HepG2 (cell line): ENCODE measurements around the gene RIPK3. TPM values are rescaled to one million over a fixed set of nuclear protein-coding genes. Genes with fewer than 3 reads are reported as not detected.

Experiments
- ATAC-seq: fragments of 200-7000 bp; cut with Tn5 transposase; 3 replicates; pipeline ENCODE4 v1.9.1; 2020; ENCODE audit warnings: mild to moderate bottlenecking, moderate library complexity
- BruUV-seq: library from RNA; stranded (reverse); fragments of 400-500 nt; replicated peaks from 2 replicates; lab custom pipeline; 2021; lab: Mats Ljungman, UMichigan
- CTCF ChIA-PET: fragments of 300-600 bp; formaldehyde crosslinking; extraction: SDS; loops from one replicate; lab custom pipeline; 2021; ENCODE audit warnings: low total read pairs, inconsistent platforms, low intra/inter-chr PET ratio; lab: Yijun Ruan, JAX
- POLR2A ChIA-PET: fragments of 350-600 bp; sonication (Branson Sonifier 250); formaldehyde crosslinking; loops from one replicate; lab custom pipeline; 2020; ENCODE audit warnings: antibody characterized with exemption, inconsistent platforms; lab: Yijun Ruan, JAX
- DNase-seq: peaks from one replicate; pipeline ENCODE4 v3.0.0-alpha.2; 2015; ENCODE audit warnings: low spot score
- FAIRE-seq: peaks from 3 replicates; lab custom pipeline; 2011; peaks lifted over from hg19 to GRCh38; lab: Jason Lieb, UNC
- H2AFZ ChIP-seq: one replicate; pipeline ENCODE4 v1.6.1; 2011; ENCODE audit warnings: low read length, inconsistent platforms
- H3K27ac ChIP-seq: fragments of 300-600 bp; 3 replicates; pipeline ENCODE4 v1.8.0; 2011; ENCODE audit warnings: mixed run types, mild to moderate bottlenecking, mixed read lengths, low read length, inconsistent platforms; ENCODE audit not compliant: insufficient read depth; ENCODE audit errors: extremely low read length
- H3K27me3 ChIP-seq, 2 experiments: fragments of 200-600 bp in 1 of 2; 2 replicates in 1 of 2; 3 replicates in 1 of 2; pipeline versions ENCODE4 v1.6.0 to v1.8.0; 2011; ENCODE audit warnings: low read length in 2 of 2, mild to moderate bottlenecking in 2 of 2, moderate library complexity in 2 of 2, inconsistent platforms in 1 of 2; ENCODE audit not compliant: insufficient read depth in 2 of 2, control insufficient read depth in 1 of 2
- H3K36me3 ChIP-seq, 2 experiments: fragments of 200-600 bp in 1 of 2; replicated peaks in 1 of 2; 2 replicates in 1 of 2; 3 replicates in 1 of 2; pipeline versions ENCODE4 v1.5.1 to v1.8.0; 2011; ENCODE audit warnings: low read length in 2 of 2, inconsistent platforms in 1 of 2; ENCODE audit not compliant: insufficient read depth in 2 of 2, control insufficient read depth in 1 of 2
- H3K4me1 ChIP-seq: 2 replicates; pipeline ENCODE4 v1.5.1; 2012; ENCODE audit warnings: low read length, inconsistent platforms; ENCODE audit not compliant: insufficient read depth
- H3K4me2 ChIP-seq: 2 replicates; pipeline ENCODE4 v1.6.0; 2011; ENCODE audit warnings: low read depth, low read length, inconsistent platforms
- H3K4me3 ChIP-seq, 3 experiments: fragments of 200-600 bp in 1 of 3; sonication (generic), shearing (Covaris generic) in 1 of 3; replicated peaks in 1 of 3; 2 replicates each; pipeline ENCODE4 v1.5.1; 2011 to 2016; ENCODE audit warnings: low read length in 3 of 3, inconsistent platforms in 2 of 3, low read depth in 2 of 3, mild to moderate bottlenecking in 2 of 3, control low read depth in 1 of 3, mixed read lengths in 1 of 3; ENCODE audit not compliant: insufficient read depth in 1 of 3
- H3K79me2 ChIP-seq: one replicate; pipeline ENCODE4 v1.6.1; 2011; ENCODE audit warnings: low read length, inconsistent platforms; ENCODE audit not compliant: insufficient read depth
- H3K9ac ChIP-seq: 2 replicates; pipeline ENCODE4 v1.6.0; 2011; ENCODE audit warnings: mild to moderate bottlenecking, low read depth, low read length, inconsistent platforms; ENCODE audit not compliant: insufficient read depth
- H3K9me3 ChIP-seq: 2 replicates; pipeline ENCODE4 v1.5.1; 2012; ENCODE audit warnings: mild to moderate bottlenecking, low read length
- H4K20me1 ChIP-seq: 2 replicates; pipeline ENCODE4 v1.6.0; 2011; ENCODE audit warnings: inconsistent platforms, mild to moderate bottlenecking, low read length, moderate library complexity; ENCODE audit not compliant: insufficient read depth
- EP300 ChIP-seq, 3 experiments: sonication (generic) in 1 of 3; formaldehyde crosslinking in 1 of 3; IDR thresholded peaks; 2 replicates each; pipeline versions ENCODE4 v1.5.1 to v1.6.1; 2011 to 2020; ENCODE audit warnings: low read depth in 2 of 3, low read length in 2 of 3, borderline replicate concordance in 1 of 3, improper control_type of control experiment in 1 of 3, mild to moderate bottlenecking in 1 of 3, missing genetic modification reagents in 1 of 3, moderate library complexity in 1 of 3
- ETV6 ChIP-seq: sonication (generic); formaldehyde crosslinking; conservative IDR thresholded peaks from 2 replicates; pipeline ENCODE4 v1.4.0; 2020; ENCODE audit warnings: missing genetic modification reagents
- HCFC1 ChIP-seq: fragments of 150-350 bp; IDR thresholded peaks from 2 replicates; pipeline ENCODE4 v1.6.1; 2014; ENCODE audit warnings: low read depth, low read length
- KLF11 ChIP-seq: IDR thresholded peaks from 2 replicates; pipeline ENCODE4 v1.6.1; 2016; ENCODE audit warnings: missing compliant biosample characterization
- MATR3 ChIP-seq: sonication (generic); formaldehyde crosslinking; IDR thresholded peaks from 2 replicates; pipeline ENCODE4 v1.4.0; 2020; ENCODE audit warnings: missing genetic modification reagents
- NFE2L2 ChIP-seq: fragments of 150-350 bp; IDR thresholded peaks from 2 replicates; pipeline ENCODE4 v1.6.1; 2014; ENCODE audit warnings: low read length
- PAF1 ChIP-seq: IDR thresholded peaks from 2 replicates; pipeline ENCODE4 v1.6.1; 2016; ENCODE audit warnings: missing genetic modification reagents, missing compliant biosample characterization
- PATZ1 ChIP-seq: sonication (generic); formaldehyde crosslinking; IDR thresholded peaks from 2 replicates; pipeline ENCODE4 v1.4.0; 2020; ENCODE audit warnings: missing genetic modification reagents
- PCBP2 ChIP-seq: fragments of 200-400 bp; formaldehyde crosslinking; optimal IDR thresholded peaks from 2 replicates; pipeline ENCODE3; 2018; ENCODE audit warnings: low read length, low read depth; ENCODE audit not compliant: poor library complexity, severe bottlenecking
- TBL1XR1 ChIP-seq: fragments of 150-350 bp; IDR thresholded peaks from 2 replicates; pipeline ENCODE4 v1.6.1; 2014; ENCODE audit warnings: borderline replicate concordance, low read length; ENCODE audit not compliant: partially characterized antibody
- ZBTB21 ChIP-seq: sonication (generic); formaldehyde crosslinking; IDR thresholded peaks from 2 replicates; pipeline ENCODE4 v1.4.0; 2020; ENCODE audit warnings: missing genetic modification reagents
- ZFAT ChIP-seq: sonication (generic); formaldehyde crosslinking; conservative IDR thresholded peaks from 2 replicates; pipeline ENCODE4 v1.8.1; 2023; ENCODE audit warnings: missing genetic modification reagents, inconsistent platforms
- ZFP36 ChIP-seq: fragments of 150-350 bp; IDR thresholded peaks from 2 replicates; pipeline ENCODE4 v1.6.1; 2018; ENCODE audit warnings: borderline replicate concordance, low read length, low read depth; ENCODE audit not compliant: partially characterized antibody
- ZKSCAN1 ChIP-seq: fragments of 150-350 bp; IDR thresholded peaks from 2 replicates; pipeline ENCODE4 v1.6.1; 2014; ENCODE audit warnings: low read length
- ZNF160 ChIP-seq: sonication (generic); formaldehyde crosslinking; IDR thresholded peaks from 2 replicates; pipeline ENCODE4 v1.8.0; 2022; ENCODE audit warnings: mild to moderate bottlenecking, inconsistent platforms, missing genetic modification reagents
- ZNF205 ChIP-seq: IDR thresholded peaks from 2 replicates; pipeline ENCODE4 v1.6.1; 2018; ENCODE audit warnings: missing biosample characterization, missing genetic modification reagents
- ZNF414 ChIP-seq: sonication (generic); formaldehyde crosslinking; IDR thresholded peaks from 2 replicates; pipeline ENCODE4 v1.5.0; 2020; ENCODE audit warnings: missing genetic modification reagents
- ZNF614 ChIP-seq: IDR thresholded peaks from 2 replicates; pipeline ENCODE4 v1.6.1; 2018; ENCODE audit warnings: missing biosample characterization, missing genetic modification reagents, inconsistent platforms, borderline replicate concordance
- ZNF879 ChIP-seq: sonication (generic); formaldehyde crosslinking; IDR thresholded peaks from 2 replicates; pipeline ENCODE4 v1.8.1; 2023; ENCODE audit warnings: missing genetic modification reagents
- WGBS: methylation state at CpG from one replicate; pipeline ENCODE4 v1.1.6; 2017; ENCODE audit warnings: low lambda C conversion rate; 5-methylcytosine and 5-hydroxymethylcytosine counted together
- in situ Hi-C: cut with HindIII; loops from 2 replicates; pipeline ENCODE4 v1.10.0; 2017; ENCODE audit warnings: low pct_unique_long_range_greater_than_20kb; ENCODE audit not compliant: extremely low pct_ligation_motif_present
- intact Hi-C: fragments of 100-400 bp; cut with micrococcal nuclease; formaldehyde crosslinking; loops from one replicate; pipeline ENCODE4 v1.10.0; 2022; ENCODE audit not compliant: unreplicated experiment
- polyA plus RNA-seq, 8 experiments: library from polyadenylated mRNA; depleted of rRNA in 3 of 8; stranded (reverse) in 7 of 8; unstranded in 1 of 8; fragments of >200 nt; fragmentation: Illumina TruSeq in 4 of 8; extraction: Trizol in 4 of 8; gene quantifications; 2 replicates each; pipeline versions ENCODE4 v1.2.1 to v1.2.3, GENCODE V29; 2011 to 2016; ENCODE audit warnings: low read depth in 4 of 8, missing spikeins in 1 of 8, mixed read lengths in 1 of 8; ENCODE audit not compliant: insufficient read depth in 1 of 8
- total RNA-seq, 5 experiments: library from RNA; depleted of rRNA; stranded (reverse); fragments of >200 nt; fragmentation: Illumina TruSeq; extraction: Trizol; gene quantifications; 2 replicates each; pipeline ENCODE4 v1.2.3, GENCODE V29; 2016; ENCODE audit warnings: low read depth in 1 of 5
- TF ChIP-seq, protein P1 (sequence below): sonication (generic); formaldehyde crosslinking; IDR thresholded peaks from 2 replicates; pipeline ENCODE4 v1.5.0; 2020; ENCODE audit warnings: missing genetic modification reagents

RIPK3 gene
- total and polyA plus RNA-seq, 2 of the 13 experiments (the other 11 are each of a cell fraction or from before 2014, with no cell fraction given), result not detected

- TF ChIP-seq PATZ1 (CRISPR knock-in tag) (no peak), ZFAT (no peak), ZNF414 (CRISPR knock-in tag) (no peak), PCBP2 (peak; percentile 63), TBL1XR1 (no peak), HCFC1 (no peak), ZNF160 (CRISPR knock-in tag) (0 out of 2 replicates have a peak, but pooled peaks have one; percentile 12)
Measured at GRCh38 chr14:24314377-24315193, 25.2 kb downstream of the RIPK3 start (continued).

GRCh38 chr14:24313913-24314312, 25.9 kb downstream of the RIPK3 start:
- in situ Hi-C loops, result no loop called here
- ATAC-seq, result no peak
- Histone ChIP-seq H4K20me1 (no peaks in the 10 kb centered on the region), H3K4me3 (no peak overlapping the region), H3K36me3 (0 out of 5 replicates have a peak, but pooled peaks cover 0 to 1% of the 10 kb centered on the region in 2 experiments), H3K27ac (no peak overlapping the region), H3K4me1 (peaks cover 50% of the 10 kb centered on the region), H3K9ac (no peak overlapping the region), H3K79me2 (no peaks in the 10 kb centered on the region), H3K27me3 (peaks cover 3 to 23% of the 10 kb centered on the region in 2 experiments; a peak in 3 of 5 replicates), H2AFZ (no peak overlapping the region), H3K9me3 (no peaks in the 10 kb centered on the region), H3K4me2 (no peak overlapping the region)
- no TSS peak for BruUV-seq
- WGBS, result 87% methylated on average over 2 of the region's 2 CpGs
- POLR2A ChIA-PET, result interaction anchor here (1.4 to 9.3 kb wide), 3 partner anchors 15 to 71 kb away, joined by 11 to 213 read pairs (median 25); partner anchors contain the start of genes DHRS1, NOP9, RABGGTA and TINF2
- CTCF ChIA-PET, result no interaction called here
- DNase-seq, result no peak
- FAIRE-seq, result no peak
- intact Hi-C loops, result no loop called here
- no peak for TF ChIP-seq KLF11 (CRISPR knock-in tag)
- peak; percentile 81 for TF ChIP-seq PAF1
- TF ChIP-seq ETV6 (CRISPR knock-in tag), result peak; percentile 46; the same call in 1 of the 2 replicates
- TF ChIP-seq ZKSCAN1, result no peak
- no peak for TF ChIP-seq ZNF205 (CRISPR knock-in tag)
- peak; percentile 3; the same call in 1 of the 2 replicates for TF ChIP-seq NFE2L2
- peak; percentile 21; the same call in 1 of the 2 replicates for TF ChIP-seq ZBTB21 (CRISPR knock-in tag)
- 0 out of 2 replicates have a peak, but pooled peaks have one; percentile 28 for TF ChIP-seq MATR3 (CRISPR knock-in tag)
- TF ChIP-seq, protein P1, sequence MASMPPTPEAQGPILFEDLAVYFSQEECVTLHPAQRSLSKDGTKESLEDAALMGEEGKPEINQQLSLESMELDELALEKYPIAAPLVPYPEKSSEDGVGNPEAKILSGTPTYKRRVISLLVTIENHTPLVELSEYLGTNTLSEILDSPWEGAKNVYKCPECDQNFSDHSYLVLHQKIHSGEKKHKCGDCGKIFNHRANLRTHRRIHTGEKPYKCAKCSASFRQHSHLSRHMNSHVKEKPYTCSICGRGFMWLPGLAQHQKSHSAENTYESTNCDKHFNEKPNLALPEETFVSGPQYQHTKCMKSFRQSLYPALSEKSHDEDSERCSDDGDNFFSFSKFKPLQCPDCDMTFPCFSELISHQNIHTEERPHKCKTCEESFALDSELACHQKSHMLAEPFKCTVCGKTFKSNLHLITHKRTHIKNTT, result no peak
- no peak for TF ChIP-seq ZNF879 (CRISPR knock-in tag)
- TF ChIP-seq ZNF614, result no peak
- no peak for TF ChIP-seq ZFP36
- TF ChIP-seq EP300 (IDR thresholded peaks at IDR 0.05; ENCODE audit: low read depth in 2 of 2, low read length in 2 of 2), result no peak
- peak; percentile 47; the same call in 1 of the 2 replicates for TF ChIP-seq EP300 (CRISPR knock-in tag; IDR thresholded peaks at IDR 0.05; ENCODE audit: borderline replicate concordance)
